ENCODE results near the gene SFMBT2.

GRCh38 chr10:7248148-7248547 is 162.7 kb downstream of the SFMBT2 start:
- TF ChIP-seq POLR2A (IDR thresholded peaks at IDR 0.05), result no peak
- TF ChIP-seq, protein P1, sequence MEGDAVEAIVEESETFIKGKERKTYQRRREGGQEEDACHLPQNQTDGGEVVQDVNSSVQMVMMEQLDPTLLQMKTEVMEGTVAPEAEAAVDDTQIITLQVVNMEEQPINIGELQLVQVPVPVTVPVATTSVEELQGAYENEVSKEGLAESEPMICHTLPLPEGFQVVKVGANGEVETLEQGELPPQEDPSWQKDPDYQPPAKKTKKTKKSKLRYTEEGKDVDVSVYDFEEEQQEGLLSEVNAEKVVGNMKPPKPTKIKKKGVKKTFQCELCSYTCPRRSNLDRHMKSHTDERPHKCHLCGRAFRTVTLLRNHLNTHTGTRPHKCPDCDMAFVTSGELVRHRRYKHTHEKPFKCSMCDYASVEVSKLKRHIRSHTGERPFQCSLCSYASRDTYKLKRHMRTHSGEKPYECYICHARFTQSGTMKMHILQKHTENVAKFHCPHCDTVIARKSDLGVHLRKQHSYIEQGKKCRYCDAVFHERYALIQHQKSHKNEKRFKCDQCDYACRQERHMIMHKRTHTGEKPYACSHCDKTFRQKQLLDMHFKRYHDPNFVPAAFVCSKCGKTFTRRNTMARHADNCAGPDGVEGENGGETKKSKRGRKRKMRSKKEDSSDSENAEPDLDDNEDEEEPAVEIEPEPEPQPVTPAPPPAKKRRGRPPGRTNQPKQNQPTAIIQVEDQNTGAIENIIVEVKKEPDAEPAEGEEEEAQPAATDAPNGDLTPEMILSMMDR (IDR thresholded peaks at IDR 0.05), result no peak
